ENCODE measurements around the gene FLRT2. TPM values are rescaled to one million over a fixed set of nuclear protein-coding genes. Genes with fewer than 3 reads are reported as not detected.

FLRT2 gene
- total and polyA plus RNA-seq, 10 of the 15 experiments (the other 5 are each of a cell fraction or from before 2014, with no cell fraction given) = 0.03 to 0.13 TPM; not detected in 8

DNA sequence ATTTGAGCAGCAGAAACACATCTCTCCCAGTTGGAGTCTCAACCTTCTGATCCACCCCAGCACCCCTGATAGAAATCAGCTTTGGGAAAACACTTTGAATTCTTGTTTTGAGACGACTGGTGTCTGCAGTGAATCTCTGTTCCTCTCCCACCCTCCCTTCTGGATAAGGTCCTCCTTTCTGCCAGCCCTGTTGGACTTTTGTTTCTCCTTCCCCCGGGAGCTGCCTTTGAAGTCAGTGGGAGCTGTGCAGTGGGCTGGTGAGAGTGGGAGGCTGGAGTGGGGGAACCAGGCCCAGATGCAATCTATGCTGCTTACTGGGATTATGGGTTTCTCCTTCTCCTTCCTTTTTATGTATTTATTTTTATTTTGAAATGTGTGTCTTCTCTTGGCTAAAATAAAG is 49.0 kb downstream of the FLRT2 start:
- no peaks in the 10 kb centered on the region for H3K79me2 ChIP-seq (ENCODE audit: control insufficient read depth, insufficient read depth, low read length)
- FAIRE-seq (no peak), ATAC-seq (no peak), DNase-seq (ENCODE audit: low read depth, low spot score) (no peak)
- no peaks in the 10 kb centered on the region for H4K20me1 ChIP-seq (ENCODE audit: control insufficient read depth, insufficient read depth)
- POLR2A ChIA-PET = no interaction called here
- no peak overlapping the region for H3K4me2 ChIP-seq (ENCODE audit: control insufficient read depth, insufficient read depth)
- no TSS peak for BruUV-seq (replicated peaks)
- no peak overlapping the region for H2AFZ ChIP-seq (ENCODE audit: control insufficient read depth, low read depth, low read length)
- CTCF ChIA-PET = no interaction called here
- intact Hi-C loops (cut with micrococcal nuclease; ENCODE audit: unreplicated experiment) = no loop called here
- no peak for TF ChIP-seq EP300 (IDR thresholded peaks at IDR 0.05; ENCODE audit: borderline replicate concordance in 1 of 2, control insufficient read depth in 1 of 2, low read depth in 2 of 2, low read length in 2 of 2)
- no peak for TF ChIP-seq MXI1 (IDR thresholded peaks at IDR 0.05; ENCODE audit: low read depth, low read length)
- TF ChIP-seq MEF2A (IDR thresholded peaks at IDR 0.05; ENCODE audit: insufficient read depth, low read depth, low read length) = no peak
- TF ChIP-seq SMAD5 (IDR thresholded peaks at IDR 0.05; ENCODE audit: low read depth) = no peak
- TF ChIP-seq, protein P1, sequence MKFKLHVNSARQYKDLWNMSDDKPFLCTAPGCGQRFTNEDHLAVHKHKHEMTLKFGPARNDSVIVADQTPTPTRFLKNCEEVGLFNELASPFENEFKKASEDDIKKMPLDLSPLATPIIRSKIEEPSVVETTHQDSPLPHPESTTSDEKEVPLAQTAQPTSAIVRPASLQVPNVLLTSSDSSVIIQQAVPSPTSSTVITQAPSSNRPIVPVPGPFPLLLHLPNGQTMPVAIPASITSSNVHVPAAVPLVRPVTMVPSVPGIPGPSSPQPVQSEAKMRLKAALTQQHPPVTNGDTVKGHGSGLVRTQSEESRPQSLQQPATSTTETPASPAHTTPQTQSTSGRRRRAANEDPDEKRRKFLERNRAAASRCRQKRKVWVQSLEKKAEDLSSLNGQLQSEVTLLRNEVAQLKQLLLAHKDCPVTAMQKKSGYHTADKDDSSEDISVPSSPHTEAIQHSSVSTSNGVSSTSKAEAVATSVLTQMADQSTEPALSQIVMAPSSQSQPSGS (IDR thresholded peaks at IDR 0.05; ENCODE audit: low read length) = no peak
- TF ChIP-seq ASH2L (IDR thresholded peaks at IDR 0.05; ENCODE audit: borderline replicate concordance, low read depth) = no peak
- TF ChIP-seq SMAD1 (IDR thresholded peaks at IDR 0.05; ENCODE audit: low read depth, partially characterized antibody) = no peak
- TF ChIP-seq SPI1 (IDR thresholded peaks at IDR 0.05; ENCODE audit: borderline replicate concordance, insufficient read depth, low read depth, low read length) = no peak
- TF ChIP-seq, protein P2, sequence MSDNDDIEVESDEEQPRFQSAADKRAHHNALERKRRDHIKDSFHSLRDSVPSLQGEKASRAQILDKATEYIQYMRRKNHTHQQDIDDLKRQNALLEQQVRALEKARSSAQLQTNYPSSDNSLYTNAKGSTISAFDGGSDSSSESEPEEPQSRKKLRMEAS (IDR thresholded peaks at IDR 0.05; ENCODE audit: low read depth, low read length) = no peak
- WGBS (ENCODE audit: insufficient coverage, insufficient replicate concordance, low lambda C conversion rate, missing lambda C conversion rate) = 0% methylated on average over 2 of the region's 2 CpGs
- H3K27ac ChIP-seq (ENCODE audit: control insufficient read depth, insufficient read depth) = no peak overlapping the region
- in situ Hi-C loops (cut with MboI) = no loop called here
- RAD21 ChIA-PET (ENCODE audit: unreplicated experiment) = no interaction called here
- SMC1A ChIA-PET (ENCODE audit: uncharacterized antibody, unreplicated experiment) = no interaction called here
- no peak overlapping the region for H3K4me3 ChIP-seq
- H3K27me3 ChIP-seq (replicated peaks in 1 of 2; ENCODE audit: control insufficient read depth in 2 of 2, insufficient read depth in 2 of 2, low read length in 1 of 2) = no peaks in the 10 kb centered on the region
- H3K9ac ChIP-seq (ENCODE audit: control insufficient read depth, insufficient read depth, low read length) = no peak overlapping the region
- no peaks in the 10 kb centered on the region for H3K36me3 ChIP-seq (ENCODE audit: control insufficient read depth in 2 of 2, insufficient read depth in 2 of 2, low read length in 1 of 2)
- H3K9me3 ChIP-seq (replicated peaks; ENCODE audit: control insufficient read depth, insufficient read depth, low read length) = no peaks in the 10 kb centered on the region
- no peaks in the 10 kb centered on the region for H3K4me1 ChIP-seq (ENCODE audit: control insufficient read depth, insufficient read depth, low read length)

All from GM12878 (cell line).